Astrocyte (in vitro differentiated cells and primary cell): Measurements from ENCODE around the gene CDKL4. TPM values are rescaled to one million over a fixed set of nuclear protein-coding genes. Genes with fewer than 3 reads are reported as not detected.

Source experiments
- DNase-seq: peaks from one replicate; pipeline ENCODE4 v3.0.0-alpha.2; 2010; ENCODE audit warnings: low read depth
- FAIRE-seq: peaks from 2 replicates; lab custom pipeline; 2011; peaks lifted over from hg19 to GRCh38; lab: Jason Lieb, UNC
- H2AFZ ChIP-seq: 2 replicates; pipeline ENCODE4 v1.6.0; 2012; ENCODE audit warnings: low read depth, low read length, inconsistent platforms
- H3K27ac ChIP-seq: 2 replicates; pipeline ENCODE4 v1.5.1; 2011; ENCODE audit warnings: low read depth, low read length, inconsistent platforms
- H3K27me3 ChIP-seq: 2 replicates; pipeline ENCODE4 v1.6.0; 2011; ENCODE audit warnings: low read length, inconsistent platforms; ENCODE audit not compliant: insufficient read depth
- H3K36me3 ChIP-seq: 2 replicates; pipeline ENCODE4 v1.5.1; 2011; ENCODE audit warnings: low read length, inconsistent platforms; ENCODE audit not compliant: insufficient read depth
- H3K4me1 ChIP-seq: 2 replicates; pipeline ENCODE4 v1.5.1; 2011; ENCODE audit warnings: low read length, inconsistent platforms; ENCODE audit not compliant: insufficient read depth
- H3K4me2 ChIP-seq: 2 replicates; pipeline ENCODE4 v1.6.0; 2012; ENCODE audit warnings: low read length, inconsistent platforms
- H3K4me3 ChIP-seq: 2 replicates; pipeline ENCODE4 v1.5.1; 2011; ENCODE audit warnings: low read depth, mild to moderate bottlenecking, low read length, inconsistent platforms; ENCODE audit not compliant: insufficient read depth
- H3K79me2 ChIP-seq: 2 replicates; pipeline ENCODE4 v1.6.0; 2012; ENCODE audit warnings: mild to moderate bottlenecking, low read length, inconsistent platforms; ENCODE audit not compliant: insufficient read depth
- H3K9ac ChIP-seq: 2 replicates; pipeline ENCODE4 v1.6.0; 2012; ENCODE audit warnings: mild to moderate bottlenecking, low read length, inconsistent platforms
- H3K9me3 ChIP-seq: 2 replicates; pipeline ENCODE4 v1.5.1; 2012; ENCODE audit warnings: low read depth, mild to moderate bottlenecking, low read length, inconsistent platforms; ENCODE audit not compliant: insufficient read depth
- H4K20me1 ChIP-seq: 2 replicates; pipeline ENCODE4 v1.6.0; 2012; ENCODE audit warnings: low read length, inconsistent platforms; ENCODE audit not compliant: insufficient read depth
- H3K27ac Mint-ChIP-seq: one replicate; pipeline ENCODE4 v1.8.0; 2021; ENCODE audit warnings: mild to moderate bottlenecking, mixed read lengths; ENCODE audit not compliant: unreplicated experiment
- H3K27me3 Mint-ChIP-seq: one replicate; pipeline ENCODE4 v1.8.0; 2021; ENCODE audit warnings: low read depth, mixed read lengths; ENCODE audit not compliant: unreplicated experiment
- H3K36me3 Mint-ChIP-seq: one replicate; pipeline ENCODE4 v1.8.0; 2021; ENCODE audit warnings: low read depth, mixed read lengths; ENCODE audit not compliant: unreplicated experiment
- H3K4me1 Mint-ChIP-seq: one replicate; pipeline ENCODE4 v1.8.0; 2021; ENCODE audit warnings: low read depth, mixed read lengths; ENCODE audit not compliant: unreplicated experiment
- H3K4me3 Mint-ChIP-seq: one replicate; pipeline ENCODE4 v1.8.0; 2021; ENCODE audit warnings: mild to moderate bottlenecking, moderate library complexity, mixed read lengths; ENCODE audit not compliant: unreplicated experiment
- H3K9me3 Mint-ChIP-seq: one replicate; pipeline ENCODE4 v1.8.0; 2021; ENCODE audit warnings: mild to moderate bottlenecking, mixed read lengths; ENCODE audit not compliant: unreplicated experiment
- EZH2 ChIP-seq: IDR thresholded peaks from 2 replicates; pipeline ENCODE4 v1.6.1; 2012; ENCODE audit warnings: mild to moderate bottlenecking, low read length, inconsistent platforms; ENCODE audit not compliant: insufficient read depth
- total RNA-seq: library from RNA; stranded (reverse); gene quantifications from 2 replicates; pipeline ENCODE4 v1.2.1, GENCODE V29; 2021
- TF ChIP-seq, protein P1 (sequence below): IDR thresholded peaks from 2 replicates; pipeline ENCODE4 v1.5.1; 2011; ENCODE audit warnings: low read depth, mild to moderate bottlenecking, inconsistent platforms, low read length, moderate library complexity; ENCODE audit not compliant: insufficient read depth

The CDKL4 gene
- total RNA-seq, 1 donor from 2014 or later, result 1.4 TPM

DNA sequence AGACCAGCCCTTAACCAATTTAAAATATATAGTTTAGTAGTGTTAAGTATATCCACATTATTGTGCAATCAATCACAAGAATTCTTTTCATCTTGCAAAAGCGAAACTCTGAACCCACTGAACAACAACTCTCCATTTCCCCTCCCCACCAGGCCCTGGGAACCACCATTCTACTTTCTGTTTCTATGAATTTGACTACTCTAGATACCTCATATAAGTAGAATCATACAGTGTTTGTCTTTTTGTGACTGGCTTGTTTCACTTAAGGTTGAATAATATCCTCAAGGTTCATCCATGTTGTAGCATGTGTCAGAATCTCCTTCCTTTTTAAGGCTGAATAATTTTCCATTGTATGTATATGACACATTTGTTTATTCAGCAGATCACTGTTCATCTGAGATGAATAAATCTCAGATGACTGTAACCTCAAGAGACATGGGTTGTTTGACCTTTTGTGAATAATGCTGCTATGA, 114.8 kb downstream of the CDKL4 start:
- no peaks in the 10 kb centered on the region for H4K20me1 ChIP-seq
- H3K4me1 ChIP-seq, result peaks cover under 1% of the 10 kb centered on the region
- H3K36me3 Mint-ChIP-seq, result no peaks in the 10 kb centered on the region
- H3K27ac Mint-ChIP-seq, result no peak overlapping the region
- no peaks in the 10 kb centered on the region for H3K27me3 Mint-ChIP-seq
- no peak overlapping the region for H2AFZ ChIP-seq
- no peaks in the 10 kb centered on the region for H3K9me3 ChIP-seq
- no peaks in the 10 kb centered on the region for H3K36me3 ChIP-seq
- H3K4me3 Mint-ChIP-seq, result no peak overlapping the region
- no peak overlapping the region for H3K9ac ChIP-seq
- DNase-seq, result no peak
- peaks cover 2% of the 10 kb centered on the region for H3K9me3 Mint-ChIP-seq
- H3K4me2 ChIP-seq, result no peak overlapping the region
- H3K27ac ChIP-seq, result no peak overlapping the region
- no peak for FAIRE-seq
- H3K4me1 Mint-ChIP-seq, result peaks cover 3% of the 10 kb centered on the region
- peaks cover under 1% of the 10 kb centered on the region for H3K79me2 ChIP-seq
- TF ChIP-seq EZH2, result no peak
- TF ChIP-seq, protein P1, sequence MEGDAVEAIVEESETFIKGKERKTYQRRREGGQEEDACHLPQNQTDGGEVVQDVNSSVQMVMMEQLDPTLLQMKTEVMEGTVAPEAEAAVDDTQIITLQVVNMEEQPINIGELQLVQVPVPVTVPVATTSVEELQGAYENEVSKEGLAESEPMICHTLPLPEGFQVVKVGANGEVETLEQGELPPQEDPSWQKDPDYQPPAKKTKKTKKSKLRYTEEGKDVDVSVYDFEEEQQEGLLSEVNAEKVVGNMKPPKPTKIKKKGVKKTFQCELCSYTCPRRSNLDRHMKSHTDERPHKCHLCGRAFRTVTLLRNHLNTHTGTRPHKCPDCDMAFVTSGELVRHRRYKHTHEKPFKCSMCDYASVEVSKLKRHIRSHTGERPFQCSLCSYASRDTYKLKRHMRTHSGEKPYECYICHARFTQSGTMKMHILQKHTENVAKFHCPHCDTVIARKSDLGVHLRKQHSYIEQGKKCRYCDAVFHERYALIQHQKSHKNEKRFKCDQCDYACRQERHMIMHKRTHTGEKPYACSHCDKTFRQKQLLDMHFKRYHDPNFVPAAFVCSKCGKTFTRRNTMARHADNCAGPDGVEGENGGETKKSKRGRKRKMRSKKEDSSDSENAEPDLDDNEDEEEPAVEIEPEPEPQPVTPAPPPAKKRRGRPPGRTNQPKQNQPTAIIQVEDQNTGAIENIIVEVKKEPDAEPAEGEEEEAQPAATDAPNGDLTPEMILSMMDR, result no peak
- no peaks in the 10 kb centered on the region for H3K27me3 ChIP-seq
- no peak overlapping the region for H3K4me3 ChIP-seq

DNA sequence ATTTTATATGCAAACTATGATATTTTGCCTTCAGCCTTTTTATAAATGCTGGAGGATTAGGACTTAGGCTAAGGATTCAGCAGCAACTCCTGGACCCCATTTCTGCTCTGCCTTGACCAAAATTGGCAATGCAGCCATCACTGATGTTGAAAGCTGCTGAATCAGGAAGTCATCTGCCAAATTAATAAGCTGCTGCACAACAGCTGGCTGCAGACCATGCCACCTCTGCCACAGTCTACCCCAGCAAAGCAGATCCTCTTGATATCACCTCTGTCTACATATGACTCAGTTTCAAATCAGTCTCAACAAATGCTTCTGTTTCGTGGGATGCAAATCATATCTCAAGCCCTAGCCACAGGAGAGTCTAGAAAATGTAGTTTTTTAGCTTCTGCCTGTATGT, 115.8 kb downstream of the CDKL4 start:
- no peaks in the 10 kb centered on the region for H3K36me3 Mint-ChIP-seq
- Histone ChIP-seq H3K27me3 (no peaks in the 10 kb centered on the region), H3K4me3 (no peak overlapping the region), H3K9ac (no peak overlapping the region), H3K36me3 (no peaks in the 10 kb centered on the region), H3K9me3 (no peaks in the 10 kb centered on the region), H3K27ac (no peak overlapping the region), H3K4me2 (no peak overlapping the region), H3K4me1 (peaks cover 6% of the 10 kb centered on the region), H3K79me2 (peaks cover 4% of the 10 kb centered on the region), H2AFZ (no peak overlapping the region), H4K20me1 (no peaks in the 10 kb centered on the region)
- H3K27ac Mint-ChIP-seq, result no peak overlapping the region
- DNase-seq, result no peak
- FAIRE-seq, result no peak
- no peaks in the 10 kb centered on the region for H3K27me3 Mint-ChIP-seq
- H3K4me1 Mint-ChIP-seq, result peaks cover 9% of the 10 kb centered on the region
- H3K9me3 Mint-ChIP-seq, result no peaks in the 10 kb centered on the region
- H3K4me3 Mint-ChIP-seq, result no peak overlapping the region
- TF ChIP-seq, protein P1, result no peak
- TF ChIP-seq EZH2, result no peak

Other genes starting within 250 kb of the CDKL4 start
- 33.3 and 44.0 TPM in 2 replicates for gene SOS1, start 122.9 kb downstream of the CDKL4 start, total RNA-seq
- gene MAP4K3, start 193.3 kb upstream of the CDKL4 start, total RNA-seq, result 49.3 and 58.1 TPM in 2 replicates